Activated gamma-delta T cell treated with Interleukin-2 at 50 U/mL for 16 hours (primary cell): Measurements from ENCODE around the gene ZNF431.
"Not testable (repeated sequence)": the region's sequence is repeated elsewhere in the genome, so short reads cannot be mapped to it uniquely, and the experiment has no call there.

Experiments used
- DNase-seq: peaks from one replicate; pipeline ENCODE4 v3.0.0-alpha.2; 2020

Gene ZNF431

GRCh38 chr19:21141787-21142464 lies at the start of gene ZNF431:
Gene ZNF431, plus strand, starts transcription at chr19:21142040. Its CDS starts 144 bp downstream, at chr19:21142184.
- DNase-seq = peak; percentile 87

- no peak for DNase-seq
Observed at GRCh38 chr19:21092109-21092508, 49.7 kb upstream of the ZNF431 start.

- no peak for DNase-seq
Observed at GRCh38 chr19:21094347-21095025, 47.4 kb upstream of the ZNF431 start.

- no peak for DNase-seq
Observed at GRCh38 chr19:21098291-21098690, 43.5 kb upstream of the ZNF431 start.

- DNase-seq = no peak
Observed at GRCh38 chr19:21101521-21102242, 40.2 kb upstream of the ZNF431 start.

GRCh38 chr19:21109116-21109515 lies 32.7 kb upstream of the ZNF431 start:
- no peak for DNase-seq

- no peak for DNase-seq
Observed at GRCh38 chr19:21110183-21110582, 31.7 kb upstream of the ZNF431 start.

GRCh38 chr19:21115430-21115829 lies 26.4 kb upstream of the ZNF431 start:
- DNase-seq = no peak

- no peak for DNase-seq
Observed at GRCh38 chr19:21117041-21117907, 24.6 kb upstream of the ZNF431 start.

- DNase-seq = no peak
Observed at GRCh38 chr19:21126078-21126477, 15.8 kb upstream of the ZNF431 start.

GRCh38 chr19:21127001-21127400 lies 14.8 kb upstream of the ZNF431 start:
- DNase-seq = no peak

GRCh38 chr19:21127898-21128297 lies 13.9 kb upstream of the ZNF431 start:
- DNase-seq = no peak

- DNase-seq = no peak
Observed at GRCh38 chr19:21128901-21129698, 12.7 kb upstream of the ZNF431 start.

GRCh38 chr19:21130097-21130775 lies 11.6 kb upstream of the ZNF431 start:
- DNase-seq = no peak

GRCh38 chr19:21133633-21134032 lies 8.2 kb upstream of the ZNF431 start:
- no peak for DNase-seq

GRCh38 chr19:21134934-21135366 lies 6.9 kb upstream of the ZNF431 start:
- DNase-seq = no peak

- no peak for DNase-seq
Observed at GRCh38 chr19:21135433-21135832, 6.4 kb upstream of the ZNF431 start.

GRCh38 chr19:21138130-21138529 lies 3.7 kb upstream of the ZNF431 start:
- no peak for DNase-seq

- not testable (repeated sequence) for DNase-seq
Observed at GRCh38 chr19:21141006-21141405, 834 bp upstream of the ZNF431 start.

- DNase-seq = no peak
Observed at GRCh38 chr19:21143428-21143827, 1.6 kb downstream of the ZNF431 start.

GRCh38 chr19:21143854-21144253 lies 2.0 kb downstream of the ZNF431 start:
- DNase-seq = no peak
